Measurements from ENCODE around the gene ATP2B2.

GRCh38 chr3:10281951-10282350 lies 223.4 kb downstream of the ATP2B2 start:
- TF ChIP-seq POLR2A (IDR thresholded peaks at IDR 0.05; ENCODE audit: extremely low read depth, insufficient read length) (no peak), CTCF (IDR thresholded peaks at IDR 0.05; ENCODE audit: low read depth, low read length) (no peak)
- TF ChIP-seq, protein P1, sequence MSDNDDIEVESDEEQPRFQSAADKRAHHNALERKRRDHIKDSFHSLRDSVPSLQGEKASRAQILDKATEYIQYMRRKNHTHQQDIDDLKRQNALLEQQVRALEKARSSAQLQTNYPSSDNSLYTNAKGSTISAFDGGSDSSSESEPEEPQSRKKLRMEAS (IDR thresholded peaks at IDR 0.05; ENCODE audit: low read depth, low read length), result no peak
